H9 (cell line): Measurements from ENCODE around the gene MAP1B. TPM values are rescaled to one million over a fixed set of nuclear protein-coding genes. Genes with fewer than 3 reads are reported as not detected.

Experiments
- DNase-seq: peaks from one replicate; pipeline ENCODE4 v3.0.0-alpha.2; 2017
- H2AFZ ChIP-seq: one replicate; pipeline ENCODE4 v1.6.1; 2013; ENCODE audit warnings: mild to moderate bottlenecking, low read length, control low read depth, moderate library complexity
- H2AK5ac ChIP-seq: 2 replicates; pipeline ENCODE4 v1.6.1; 2013; ENCODE audit warnings: low read length, control low read depth, mixed read lengths; ENCODE audit not compliant: insufficient read length
- H2BK120ac ChIP-seq: one replicate; pipeline ENCODE4 v1.6.1; 2013; ENCODE audit warnings: low read depth, mild to moderate bottlenecking, low read length, control low read depth, inconsistent platforms; ENCODE audit not compliant: poor library complexity, severe bottlenecking
- H2BK12ac ChIP-seq: 2 replicates; pipeline ENCODE4 v1.6.1; 2013; ENCODE audit warnings: low read length, control low read depth, mixed read lengths, low read depth; ENCODE audit not compliant: insufficient read length
- H2BK15ac ChIP-seq: 2 replicates; pipeline ENCODE4 v1.6.1; 2013; ENCODE audit warnings: low read depth, low read length, control low read depth
- H2BK20ac ChIP-seq: one replicate; pipeline ENCODE4 v1.6.1; 2013; ENCODE audit warnings: low read depth, mild to moderate bottlenecking, low read length, control low read depth, inconsistent platforms; ENCODE audit not compliant: poor library complexity, severe bottlenecking
- H2BK5ac ChIP-seq: 2 replicates; pipeline ENCODE4 v1.6.1; 2013; ENCODE audit warnings: low read length, control low read depth, mixed read lengths; ENCODE audit not compliant: insufficient read length
- H3K14ac ChIP-seq: 2 replicates; pipeline ENCODE4 v1.6.1; 2013; ENCODE audit warnings: low read length, control low read depth; ENCODE audit not compliant: insufficient read depth
- H3K18ac ChIP-seq: 2 replicates; pipeline ENCODE4 v1.6.1; 2013; ENCODE audit warnings: low read depth, mild to moderate bottlenecking, mixed read lengths, low read length, control low read depth; ENCODE audit not compliant: insufficient read length
- H3K23ac ChIP-seq: 2 replicates; pipeline ENCODE4 v1.6.1; 2013; ENCODE audit warnings: low read length, control low read depth, mixed read lengths, low read depth; ENCODE audit not compliant: insufficient read length
- H3K23me2 ChIP-seq: 2 replicates; pipeline ENCODE4 v1.6.1; 2013; ENCODE audit warnings: low read depth, mild to moderate bottlenecking, mixed read lengths, low read length, control low read depth; ENCODE audit not compliant: insufficient read length, poor library complexity, severe bottlenecking
- H3K27ac ChIP-seq: 2 replicates; pipeline ENCODE4 v1.5.1; 2013; ENCODE audit warnings: low read length, control low read depth, mixed read lengths, low read depth; ENCODE audit not compliant: insufficient read length
- H3K27me3 ChIP-seq: 2 replicates; pipeline ENCODE4 v1.6.1; 2013; ENCODE audit warnings: low read length, control low read depth, inconsistent platforms; ENCODE audit not compliant: insufficient read depth
- H3K4ac ChIP-seq: 2 replicates; pipeline ENCODE4 v1.6.1; 2013; ENCODE audit warnings: low read depth, mild to moderate bottlenecking, control low read depth, inconsistent platforms, low read length, moderate library complexity
- H3K4me1 ChIP-seq: 2 replicates; pipeline ENCODE4 v1.6.1; 2013; ENCODE audit warnings: low read length, control low read depth, inconsistent platforms; ENCODE audit not compliant: insufficient read depth
- H3K4me2 ChIP-seq: 2 replicates; pipeline ENCODE4 v1.6.1; 2013; ENCODE audit warnings: low read length, control low read depth, mixed read lengths; ENCODE audit not compliant: insufficient read length, insufficient read depth
- H3K56ac ChIP-seq: 2 replicates; pipeline ENCODE4 v1.6.1; 2013; ENCODE audit warnings: low read depth, mild to moderate bottlenecking, mixed read lengths, low read length, control low read depth; ENCODE audit not compliant: insufficient read length
- H3K79me1 ChIP-seq: 2 replicates; pipeline ENCODE4 v1.6.1; 2013; ENCODE audit warnings: low read depth, mild to moderate bottlenecking, moderate library complexity, low read length, control low read depth, inconsistent platforms; ENCODE audit not compliant: insufficient read depth, poor library complexity, severe bottlenecking
- H3K79me2 ChIP-seq: 2 replicates; pipeline ENCODE4 v1.6.1; 2013; ENCODE audit warnings: low read length, control low read depth, inconsistent platforms; ENCODE audit not compliant: insufficient read depth
- H3K9ac ChIP-seq: 2 replicates; pipeline ENCODE4 v1.6.1; 2013; ENCODE audit warnings: low read length, control low read depth, mixed read lengths; ENCODE audit not compliant: insufficient read length; ENCODE audit errors: extremely low read depth
- H3K9me3 ChIP-seq: one replicate; pipeline ENCODE4 v1.6.1; 2013; ENCODE audit warnings: low read depth, low read length, inconsistent platforms; ENCODE audit not compliant: control insufficient read depth
- H3T11ph ChIP-seq: one replicate; pipeline ENCODE4 v1.6.1; 2013; ENCODE audit warnings: mild to moderate bottlenecking, low read length, control low read depth, inconsistent platforms
- H4K20me1 ChIP-seq: one replicate; pipeline ENCODE4 v1.6.1; 2013; ENCODE audit not compliant: control insufficient read depth, insufficient read length, insufficient read depth
- H4K5ac ChIP-seq: 2 replicates; pipeline ENCODE4 v1.6.1; 2013; ENCODE audit warnings: low read depth, mild to moderate bottlenecking, mixed read lengths, low read length, control low read depth; ENCODE audit not compliant: insufficient read length
- H4K8ac ChIP-seq: replicated peaks from 2 replicates; pipeline ENCODE4 v1.6.1; 2013; ENCODE audit warnings: low read length, control low read depth, mixed read lengths, low read depth; ENCODE audit not compliant: insufficient read length
- H4K91ac ChIP-seq: 2 replicates; pipeline ENCODE4 v1.6.1; 2013; ENCODE audit warnings: low read depth, mild to moderate bottlenecking, moderate library complexity, mixed read lengths, low read length, control low read depth; ENCODE audit not compliant: insufficient read length
- H3K27ac Mint-ChIP-seq, 3 experiments: 2 replicates in 2 of 3; 3 replicates in 1 of 3; pipeline ENCODE4 v1.8.0; 2020 to 2021; ENCODE audit warnings: mixed read lengths in 3 of 3, mild to moderate bottlenecking in 1 of 3, moderate library complexity in 1 of 3
- H3K27me3 Mint-ChIP-seq: 2 replicates; pipeline ENCODE4 v1.8.0; 2021; ENCODE audit warnings: low read depth, mild to moderate bottlenecking, moderate library complexity, mixed read lengths
- H3K36me3 Mint-ChIP-seq, 3 experiments: 2 replicates in 2 of 3; 3 replicates in 1 of 3; pipeline ENCODE4 v1.8.0; 2020 to 2021; ENCODE audit warnings: low read depth in 3 of 3, mixed read lengths in 3 of 3; ENCODE audit not compliant: insufficient read depth in 1 of 3
- H3K4me1 Mint-ChIP-seq, 2 experiments: 2 replicates each; pipeline ENCODE4 v1.8.0; 2020; ENCODE audit warnings: mixed read lengths in 2 of 2
- H3K4me3 Mint-ChIP-seq, 2 experiments: 2 replicates in 1 of 2; 3 replicates in 1 of 2; pipeline ENCODE4 v1.8.0; 2020 to 2021; ENCODE audit warnings: mild to moderate bottlenecking in 2 of 2, mixed read lengths in 2 of 2, moderate library complexity in 1 of 2
- H3K9me3 Mint-ChIP-seq, 2 experiments: 2 replicates in 1 of 2; 3 replicates in 1 of 2; pipeline ENCODE4 v1.8.0; 2020; ENCODE audit warnings: mild to moderate bottlenecking in 2 of 2, mixed read lengths in 2 of 2, moderate library complexity in 1 of 2
- CTCF ChIP-seq: fragments of 200-600 bp; sonication (generic); conservative IDR thresholded peaks from 3 replicates; pipeline ENCODE4 v1.8.0; 2021; ENCODE audit warnings: antibody characterized with exemption, mild to moderate bottlenecking
- WGBS: extraction: QIAGEN DNeasy Blood & Tissue Kit; methylation state at CpG from one replicate; pipeline ENCODE4 v1.1.7; 2013; ENCODE audit warnings: missing lambda C conversion rate, low lambda C conversion rate, mixed read lengths; ENCODE audit not compliant: insufficient read length; ENCODE audit errors: extremely low coverage; 5-methylcytosine and 5-hydroxymethylcytosine counted together
- total RNA-seq: library from RNA; stranded (reverse); gene quantifications from 2 replicates; pipeline ENCODE4 v1.2.1, GENCODE V29; 2021

The MAP1B gene
- total RNA-seq, 1 experiment from 2014 or later, result 67.5 TPM

- Histone ChIP-seq H2BK15ac (no peak overlapping the region), H3K27ac (no peak overlapping the region), H3K23ac (no peak overlapping the region), H3K9me3 (no peaks in the 10 kb centered on the region), H3K27me3 (no peaks in the 10 kb centered on the region), H2AK5ac (no peak overlapping the region), H4K91ac (no peak overlapping the region), H3K18ac (no peak overlapping the region), H4K8ac (no peak overlapping the region), H3K14ac (no peak overlapping the region), H2BK5ac (no peak overlapping the region), H3K79me1 (no peaks in the 10 kb centered on the region), H3K4me2 (no peak overlapping the region), H3T11ph (no peak overlapping the region), H3K4ac (no peak overlapping the region), H3K23me2 (no peaks in the 10 kb centered on the region), H3K9ac (no peak overlapping the region), H2BK12ac (no peak overlapping the region), H3K4me1 (no peaks in the 10 kb centered on the region; the same call in 1 of the 2 replicates), H3K79me2 (no peaks in the 10 kb centered on the region), H2BK120ac (no peak overlapping the region), H4K20me1 (no peaks in the 10 kb centered on the region), H2AFZ (no peak overlapping the region), H2BK20ac (no peak overlapping the region), H3K56ac (no peak overlapping the region), H4K5ac (no peak overlapping the region)
- no CpG with 5 or more reads among the region's 3 CpGs for whole genome bisulfite sequencing
- peaks cover 25 to 29% of the 10 kb centered on the region in 2 experiments for H3K4me1 Mint-ChIP-seq
- H3K36me3 Mint-ChIP-seq, result peaks cover 23 to 52% (median 39%) of the 10 kb centered on the region in 3 experiments; a peak in 6 of 7 replicates
- H3K27me3 Mint-ChIP-seq, result no peaks in the 10 kb centered on the region
- no peaks in the 10 kb centered on the region for H3K9me3 Mint-ChIP-seq
- H3K27ac Mint-ChIP-seq, result no peak overlapping the region; a peak in 1 of 7 replicates
- no peak for DNase-seq
- no peak overlapping the region for H3K4me3 Mint-ChIP-seq
- no peak for TF ChIP-seq CTCF
Measured at GRCh38 chr5:72205431-72206009, 98.2 kb downstream of the MAP1B start.
